Cardiac muscle cell (in vitro differentiated cells and primary cell): Measurements from ENCODE around the gene ADAM12. TPM values are rescaled to one million over a fixed set of nuclear protein-coding genes. Genes with fewer than 3 reads are reported as not detected.

Experiments used
- DNase-seq, 2 donors: peaks; one replicate each; pipeline versions ENCODE4 v3.0.0 to v3.0.0-alpha.2; 2010 to 2017; ENCODE audit warnings: low read depth in 1 of 2, low spot score in 1 of 2
- H3K27ac ChIP-seq: fragments of 200-600 bp; sonication (generic); 2 replicates; pipeline ENCODE4 v1.5.1; 2016
- H3K27me3 ChIP-seq: fragments of 200-600 bp; sonication (generic); 2 replicates; pipeline ENCODE4 v1.6.0; 2016; ENCODE audit warnings: control low read depth
- H3K36me3 ChIP-seq: fragments of 200-600 bp; sonication (generic); 2 replicates; pipeline ENCODE4 v1.5.1; 2016; ENCODE audit warnings: control low read depth
- H3K4me1 ChIP-seq: fragments of 200-600 bp; sonication (generic); 2 replicates; pipeline ENCODE4 v1.8.1; 2017; ENCODE audit warnings: low read depth, mild to moderate bottlenecking, mixed run types
- H3K4me3 ChIP-seq: fragments of 200-600 bp; sonication (generic); 2 replicates; pipeline ENCODE4 v1.5.1; 2016; ENCODE audit warnings: mild to moderate bottlenecking
- H3K9me3 ChIP-seq: fragments of 200-600 bp; sonication (generic); 2 replicates; pipeline ENCODE4 v1.5.1; 2017; ENCODE audit warnings: low read depth, mild to moderate bottlenecking, control low read depth
- CTCF ChIP-seq: IDR thresholded peaks from 2 replicates; pipeline ENCODE4 v1.5.1; 2012; ENCODE audit warnings: low read depth, mild to moderate bottlenecking, low read length
- polyA plus RNA-seq: library from polyadenylated mRNA; unstranded; fragments of >200 nt; fragmentation: Nextera tagmentation; extraction: Ambion mirVana; gene quantifications from 2 replicates; pipeline ENCODE4 v1.2.1, GENCODE V29; 2016
- total RNA-seq: library from RNA; depleted of rRNA; stranded (reverse); fragments of >200 nt; gene quantifications from 2 replicates; pipeline ENCODE4 v1.2.3, GENCODE V29; 2016

Gene ADAM12
- total and polyA plus RNA-seq, 2 experiments from 2014 or later = 0.18 to 1.1 TPM

DNA sequence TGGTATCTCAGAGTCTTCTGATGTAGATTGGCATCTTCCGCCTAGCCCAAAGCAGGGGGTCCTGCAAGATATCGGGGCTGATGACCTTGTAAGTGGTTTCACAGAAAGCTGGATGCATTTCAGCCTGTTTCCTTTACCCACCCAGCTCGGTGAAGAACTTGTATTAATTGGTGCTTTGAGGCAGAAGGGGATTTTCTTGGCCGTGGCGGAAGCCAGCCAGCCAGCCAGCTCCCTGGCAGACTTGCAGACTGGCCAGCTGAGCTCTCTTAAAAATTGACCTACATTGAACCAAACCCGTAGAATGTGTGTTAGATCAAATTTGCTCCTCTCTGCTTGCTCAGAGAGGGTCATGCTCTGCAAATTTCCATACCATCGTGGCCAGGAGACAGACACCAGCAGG is 218.4 kb downstream of the ADAM12 start:
- Histone ChIP-seq H3K4me1 (no peaks in the 10 kb centered on the region), H3K4me3 (no peak overlapping the region), H3K36me3 (no peaks in the 10 kb centered on the region), H3K27me3 (no peaks in the 10 kb centered on the region), H3K9me3 (no peaks in the 10 kb centered on the region), H3K27ac (no peak overlapping the region)
- DNase-seq = no peak
- TF ChIP-seq CTCF = no peak

DNA sequence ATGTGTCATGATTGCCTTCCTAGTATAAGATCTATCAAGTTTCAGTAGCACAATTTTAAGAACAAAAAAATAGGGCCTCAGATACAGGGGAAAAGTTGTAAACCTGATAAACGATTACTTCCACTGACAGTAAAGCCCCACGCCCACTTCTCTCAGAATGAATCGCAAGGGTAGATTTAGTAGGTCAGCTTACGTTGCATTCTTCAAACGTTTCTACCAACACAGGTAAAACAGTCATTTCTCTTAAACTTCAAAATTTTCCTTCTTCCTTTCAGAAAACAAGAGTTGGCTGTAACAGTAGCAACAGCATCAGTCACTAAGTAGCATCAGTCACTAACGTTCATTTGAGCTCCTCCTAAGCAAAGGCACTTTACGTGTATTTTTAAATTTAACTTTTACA is 221.5 kb downstream of the ADAM12 start:
- no peak overlapping the region for H3K27ac ChIP-seq
- no peaks in the 10 kb centered on the region for H3K4me1 ChIP-seq
- H3K9me3 ChIP-seq = no peaks in the 10 kb centered on the region
- no peak for TF ChIP-seq CTCF
- H3K4me3 ChIP-seq = no peak overlapping the region
- H3K27me3 ChIP-seq = no peaks in the 10 kb centered on the region
- DNase-seq = no peak
- H3K36me3 ChIP-seq = no peaks in the 10 kb centered on the region

GRCh38 chr10:126165874-126166273 is 222.4 kb downstream of the ADAM12 start:
- H3K27ac ChIP-seq = no peak overlapping the region
- no peaks in the 10 kb centered on the region for H3K9me3 ChIP-seq
- TF ChIP-seq CTCF = no peak
- no peaks in the 10 kb centered on the region for H3K4me1 ChIP-seq
- H3K27me3 ChIP-seq = no peaks in the 10 kb centered on the region
- H3K36me3 ChIP-seq = no peaks in the 10 kb centered on the region
- no peak for DNase-seq
- no peak overlapping the region for H3K4me3 ChIP-seq

GRCh38 chr10:126163506-126163905 is 224.8 kb downstream of the ADAM12 start:
- Histone ChIP-seq H3K36me3 (no peaks in the 10 kb centered on the region), H3K9me3 (no peaks in the 10 kb centered on the region), H3K4me3 (no peak overlapping the region), H3K27me3 (no peaks in the 10 kb centered on the region), H3K27ac (no peak overlapping the region), H3K4me1 (no peaks in the 10 kb centered on the region)
- no peak for TF ChIP-seq CTCF
- DNase-seq = no peak

- Histone ChIP-seq H3K4me3 (no peak overlapping the region), H3K36me3 (no peaks in the 10 kb centered on the region), H3K27me3 (no peaks in the 10 kb centered on the region), H3K9me3 (no peaks in the 10 kb centered on the region), H3K4me1 (peaks cover 8% of the 10 kb centered on the region), H3K27ac (no peak overlapping the region)
- no peak for TF ChIP-seq CTCF
- DNase-seq = no peak
Observed at GRCh38 chr10:126161691-126162090, 226.6 kb downstream of the ADAM12 start.

DNA sequence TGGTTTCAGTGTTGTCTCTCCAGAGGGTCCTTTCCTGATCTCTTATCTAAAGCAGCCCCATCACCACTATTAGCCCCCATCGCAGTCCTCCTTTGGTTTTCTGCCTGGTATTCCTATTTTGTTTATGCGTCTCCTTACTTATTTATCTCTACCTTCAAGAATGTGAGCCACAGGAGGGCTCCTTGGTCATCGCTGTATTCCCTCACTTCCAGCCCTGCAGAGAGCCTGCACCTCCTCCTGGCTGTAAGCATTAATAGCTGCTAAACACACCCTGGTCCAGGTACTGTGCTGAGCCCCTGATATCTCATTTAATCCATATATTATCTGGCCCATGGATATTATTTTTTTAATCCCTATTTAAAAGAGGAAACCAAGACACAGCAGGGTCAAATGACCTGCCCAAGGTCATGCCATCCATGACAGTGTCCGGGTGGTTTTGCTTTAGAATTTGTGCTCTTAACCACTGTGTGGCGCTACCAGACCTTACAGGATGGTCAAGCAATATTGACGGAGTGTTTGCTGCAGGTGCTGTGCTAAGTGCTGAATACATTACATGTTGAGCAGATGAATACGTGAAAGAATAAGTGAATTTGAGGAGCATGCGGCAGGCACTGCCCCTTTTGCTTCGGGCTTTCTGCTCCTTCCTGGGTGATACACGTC is 227.2 kb downstream of the ADAM12 start:
- peak; percentile 52 for TF ChIP-seq CTCF
- H3K27ac ChIP-seq = no peak overlapping the region
- no peaks in the 10 kb centered on the region for H3K27me3 ChIP-seq
- no peaks in the 10 kb centered on the region for H3K36me3 ChIP-seq
- no peaks in the 10 kb centered on the region for H3K9me3 ChIP-seq
- peak in 1 of 2 donors; percentile 58 for DNase-seq
- H3K4me3 ChIP-seq = no peak overlapping the region
- peaks cover 8% of the 10 kb centered on the region for H3K4me1 ChIP-seq
